ENCODE data around the gene CEBPE.

CEBPE gene

DNA sequence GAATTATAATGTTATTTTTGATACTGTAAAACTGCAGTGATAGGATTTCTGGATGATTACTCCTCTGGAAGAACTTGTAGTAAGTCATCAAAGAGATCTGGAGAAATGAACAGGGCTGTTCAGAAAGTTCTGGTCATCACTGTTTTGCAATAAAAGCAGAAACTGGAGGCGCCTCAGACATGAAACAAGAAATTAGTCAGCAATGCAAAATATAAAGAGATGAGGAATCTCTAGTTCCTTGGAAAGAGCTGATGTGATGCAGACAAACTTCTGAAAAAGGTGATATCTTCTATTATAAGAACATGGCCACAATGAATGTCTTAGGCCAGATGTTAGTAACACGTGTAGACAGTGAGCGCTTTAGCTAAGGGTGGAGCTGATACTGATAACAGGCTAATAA is 33.6 kb downstream of the CEBPE start:
- Histone ChIP-seq H3K9ac (ENCODE audit: low read depth, low read length, poor library complexity, severe bottlenecking) (no peak overlapping the region), H4K20me1 (ENCODE audit: insufficient read depth, low read length, poor library complexity, severe bottlenecking) (peaks cover 9% of the 10 kb centered on the region), H3K27me3 (ENCODE audit: insufficient read depth, low read length, poor library complexity, severe bottlenecking) (no peaks in the 10 kb centered on the region), H2AFZ (ENCODE audit: low read length) (no peak overlapping the region), H3K79me2 (ENCODE audit: insufficient read depth, low read length) (peaks cover 16% of the 10 kb centered on the region), H3K9me2 (replicated peaks; ENCODE audit: low read depth, low read length) (no peaks in the 10 kb centered on the region), H3K9me3 (ENCODE audit: insufficient read depth, low read depth, low read length) (no peaks in the 10 kb centered on the region), H3K4me2 (ENCODE audit: low read depth, low read length, poor library complexity, severe bottlenecking) (no peak overlapping the region), H3K36me3 (ENCODE audit: insufficient read depth, low read length) (peaks cover 92% of the 10 kb centered on the region), H3K4me1 (ENCODE audit: insufficient read depth, low read length, poor library complexity, severe bottlenecking) (peaks cover 3% of the 10 kb centered on the region), H3K4me3 (ENCODE audit: low read length, poor library complexity, severe bottlenecking) (no peak overlapping the region), H3F3A (ENCODE audit: low read depth) (no peaks in the 10 kb centered on the region)
- TF ChIP-seq EZH2phosphoT487 (IDR thresholded peaks at IDR 0.05; ENCODE audit: borderline replicate concordance): no peak
- TF ChIP-seq, protein P1, sequence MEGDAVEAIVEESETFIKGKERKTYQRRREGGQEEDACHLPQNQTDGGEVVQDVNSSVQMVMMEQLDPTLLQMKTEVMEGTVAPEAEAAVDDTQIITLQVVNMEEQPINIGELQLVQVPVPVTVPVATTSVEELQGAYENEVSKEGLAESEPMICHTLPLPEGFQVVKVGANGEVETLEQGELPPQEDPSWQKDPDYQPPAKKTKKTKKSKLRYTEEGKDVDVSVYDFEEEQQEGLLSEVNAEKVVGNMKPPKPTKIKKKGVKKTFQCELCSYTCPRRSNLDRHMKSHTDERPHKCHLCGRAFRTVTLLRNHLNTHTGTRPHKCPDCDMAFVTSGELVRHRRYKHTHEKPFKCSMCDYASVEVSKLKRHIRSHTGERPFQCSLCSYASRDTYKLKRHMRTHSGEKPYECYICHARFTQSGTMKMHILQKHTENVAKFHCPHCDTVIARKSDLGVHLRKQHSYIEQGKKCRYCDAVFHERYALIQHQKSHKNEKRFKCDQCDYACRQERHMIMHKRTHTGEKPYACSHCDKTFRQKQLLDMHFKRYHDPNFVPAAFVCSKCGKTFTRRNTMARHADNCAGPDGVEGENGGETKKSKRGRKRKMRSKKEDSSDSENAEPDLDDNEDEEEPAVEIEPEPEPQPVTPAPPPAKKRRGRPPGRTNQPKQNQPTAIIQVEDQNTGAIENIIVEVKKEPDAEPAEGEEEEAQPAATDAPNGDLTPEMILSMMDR (conservative IDR thresholded peaks at IDR 0.05; ENCODE audit: low read length): no peak

DNA sequence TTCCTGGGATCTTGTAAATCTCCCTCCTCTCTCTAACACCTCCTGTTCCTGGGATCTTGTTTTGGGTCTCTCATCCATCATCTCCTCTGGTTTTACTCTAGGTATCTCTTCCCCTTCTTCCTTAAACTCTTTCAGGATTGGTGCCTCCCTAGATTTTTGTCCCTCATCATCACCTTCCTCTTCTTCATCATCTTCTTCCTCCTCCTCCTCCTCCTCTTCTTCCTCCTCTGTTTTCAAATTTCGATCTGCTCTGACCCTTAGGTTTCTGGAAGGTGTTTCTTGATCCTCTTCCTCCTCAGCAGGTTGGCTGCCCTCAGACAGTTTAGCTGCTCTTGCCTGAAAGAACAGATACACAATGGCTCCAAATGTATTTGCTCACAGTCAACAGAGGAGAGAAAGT is 38.6 kb downstream of the CEBPE start:
- Histone ChIP-seq H4K20me1 (ENCODE audit: insufficient read depth, low read length, poor library complexity, severe bottlenecking) (peaks cover 6% of the 10 kb centered on the region), H3K9ac (ENCODE audit: low read depth, low read length, poor library complexity, severe bottlenecking) (no peak overlapping the region), H3K36me3 (ENCODE audit: insufficient read depth, low read length) (peaks cover 92% of the 10 kb centered on the region), H3K9me2 (replicated peaks; ENCODE audit: low read depth, low read length) (no peaks in the 10 kb centered on the region), H3F3A (ENCODE audit: low read depth) (peaks cover 7% of the 10 kb centered on the region; the same call in 1 of the 2 replicates), H3K4me1 (ENCODE audit: insufficient read depth, low read length, poor library complexity, severe bottlenecking) (no peaks in the 10 kb centered on the region), H2AFZ (ENCODE audit: low read length) (no peak overlapping the region), H3K79me2 (ENCODE audit: insufficient read depth, low read length) (no peaks in the 10 kb centered on the region), H3K4me3 (ENCODE audit: low read length, poor library complexity, severe bottlenecking) (no peak overlapping the region), H3K27me3 (ENCODE audit: insufficient read depth, low read length, poor library complexity, severe bottlenecking) (no peaks in the 10 kb centered on the region), H3K4me2 (ENCODE audit: low read depth, low read length, poor library complexity, severe bottlenecking) (no peak overlapping the region), H3K9me3 (ENCODE audit: insufficient read depth, low read depth, low read length) (no peaks in the 10 kb centered on the region)
- TF ChIP-seq, protein P1 (conservative IDR thresholded peaks at IDR 0.05; ENCODE audit: low read length): no peak
- no peak for TF ChIP-seq EZH2phosphoT487 (IDR thresholded peaks at IDR 0.05; ENCODE audit: borderline replicate concordance)

DNA sequence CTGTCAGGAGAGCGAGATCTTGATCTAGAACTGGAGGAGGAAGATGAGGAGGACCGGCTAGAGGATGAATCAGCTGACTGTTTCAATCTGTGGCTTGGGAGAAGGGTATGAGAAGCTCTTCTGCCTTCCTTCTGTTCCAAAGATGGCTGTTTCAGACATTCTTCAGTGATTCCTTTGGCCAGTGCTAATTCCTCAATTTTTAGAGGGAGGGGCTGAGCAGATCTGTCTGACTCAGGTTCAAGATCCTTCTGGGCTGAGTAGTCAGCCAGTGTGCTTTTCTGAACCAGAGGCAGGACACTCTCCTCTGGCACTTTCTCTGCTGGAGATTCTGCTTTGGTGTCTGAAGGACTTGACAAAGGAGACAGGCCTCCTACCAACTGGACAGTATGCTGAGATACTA is 39.3 kb downstream of the CEBPE start:
- Histone ChIP-seq H3K9me2 (replicated peaks; ENCODE audit: low read depth, low read length) (no peaks in the 10 kb centered on the region), H3K36me3 (ENCODE audit: insufficient read depth, low read length) (peaks cover 92% of the 10 kb centered on the region), H3K79me2 (ENCODE audit: insufficient read depth, low read length) (no peaks in the 10 kb centered on the region), H2AFZ (ENCODE audit: low read length) (no peak overlapping the region), H4K20me1 (ENCODE audit: insufficient read depth, low read length, poor library complexity, severe bottlenecking) (peaks cover 6% of the 10 kb centered on the region), H3K9me3 (ENCODE audit: insufficient read depth, low read depth, low read length) (no peaks in the 10 kb centered on the region), H3K27me3 (ENCODE audit: insufficient read depth, low read length, poor library complexity, severe bottlenecking) (no peaks in the 10 kb centered on the region), H3K9ac (ENCODE audit: low read depth, low read length, poor library complexity, severe bottlenecking) (no peak overlapping the region), H3F3A (ENCODE audit: low read depth) (peaks cover 7% of the 10 kb centered on the region; the same call in 1 of the 2 replicates), H3K4me2 (ENCODE audit: low read depth, low read length, poor library complexity, severe bottlenecking) (no peak overlapping the region), H3K4me1 (ENCODE audit: insufficient read depth, low read length, poor library complexity, severe bottlenecking) (no peaks in the 10 kb centered on the region), H3K4me3 (ENCODE audit: low read length, poor library complexity, severe bottlenecking) (no peak overlapping the region)
- TF ChIP-seq, protein P1 (conservative IDR thresholded peaks at IDR 0.05; ENCODE audit: low read length): no peak
- no peak for TF ChIP-seq EZH2phosphoT487 (IDR thresholded peaks at IDR 0.05; ENCODE audit: borderline replicate concordance)

Data from Loucy (cell line).